Measurements from ENCODE around the gene CIAO2A.
"Not testable (repeated sequence)": the region's sequence is repeated elsewhere in the genome, so short reads cannot be mapped to it uniquely, and the experiment has no call there.

Gene CIAO2A, protein sequence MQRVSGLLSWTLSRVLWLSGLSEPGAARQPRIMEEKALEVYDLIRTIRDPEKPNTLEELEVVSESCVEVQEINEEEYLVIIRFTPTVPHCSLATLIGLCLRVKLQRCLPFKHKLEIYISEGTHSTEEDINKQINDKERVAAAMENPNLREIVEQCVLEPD

DNA sequence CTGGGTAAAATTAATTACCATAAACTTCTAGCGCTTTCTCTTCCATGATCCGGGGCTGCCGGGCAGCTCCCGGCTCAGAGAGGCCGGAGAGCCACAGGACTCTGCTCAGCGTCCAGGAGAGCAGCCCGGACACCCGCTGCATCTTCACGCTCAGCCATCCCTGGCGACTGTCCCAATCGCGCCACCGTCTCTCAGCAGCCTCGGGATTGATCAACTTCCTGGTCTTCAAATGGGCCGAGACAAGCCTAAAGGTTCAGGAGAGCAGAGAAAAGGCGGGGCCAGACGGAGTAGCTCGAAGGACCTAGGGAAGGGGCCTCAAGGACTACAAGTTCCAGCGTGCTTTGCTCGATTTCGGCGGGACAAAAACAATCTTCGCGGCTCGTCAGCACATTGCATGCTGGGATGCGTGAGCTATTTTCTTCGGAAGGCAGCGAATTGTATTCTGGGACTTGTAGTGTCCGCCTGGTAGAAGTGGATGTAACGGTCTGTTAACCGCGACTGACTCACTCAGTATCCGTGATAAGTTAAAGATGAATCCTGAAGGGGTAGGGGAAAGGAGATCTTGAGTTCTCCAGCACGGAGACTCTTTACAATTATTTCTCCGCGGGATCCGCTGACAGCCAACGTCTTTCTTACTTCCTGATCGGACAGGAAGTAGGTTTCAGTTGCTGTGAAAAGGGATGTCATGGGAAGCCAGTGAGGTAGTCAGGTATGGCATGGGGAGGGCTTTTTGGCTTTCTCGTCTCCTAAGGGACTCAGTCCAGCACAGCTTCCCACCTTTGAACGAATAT, at the start of gene CIAO2A:
TSS of gene CIAO2A (minus strand) at position 212 of the 791 bp plus-strand sequence. CDS start at position 142, 70 bp downstream.
- peak; percentile 98 for DNase-seq

DNA sequence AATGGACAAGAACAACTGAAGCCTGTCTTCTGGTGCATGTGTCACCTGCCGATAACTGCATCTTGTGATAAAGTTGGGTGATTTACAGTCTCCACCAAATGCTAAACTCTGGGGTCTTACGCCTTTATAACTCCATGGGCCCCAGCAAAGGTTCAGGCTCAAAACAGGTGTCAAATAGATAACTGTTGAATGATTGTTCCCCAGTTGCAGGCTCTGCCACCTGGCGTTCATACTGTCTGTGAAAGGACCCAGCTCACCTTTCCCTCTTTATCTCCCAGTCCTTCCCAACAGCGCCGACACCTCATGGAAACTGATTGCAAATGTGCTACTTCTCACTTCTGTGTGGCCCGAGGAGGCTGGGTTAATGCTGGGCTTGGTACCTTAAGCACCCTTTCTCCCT, 49.6 kb upstream of the CIAO2A start:
- DNase-seq: no peak

DNA sequence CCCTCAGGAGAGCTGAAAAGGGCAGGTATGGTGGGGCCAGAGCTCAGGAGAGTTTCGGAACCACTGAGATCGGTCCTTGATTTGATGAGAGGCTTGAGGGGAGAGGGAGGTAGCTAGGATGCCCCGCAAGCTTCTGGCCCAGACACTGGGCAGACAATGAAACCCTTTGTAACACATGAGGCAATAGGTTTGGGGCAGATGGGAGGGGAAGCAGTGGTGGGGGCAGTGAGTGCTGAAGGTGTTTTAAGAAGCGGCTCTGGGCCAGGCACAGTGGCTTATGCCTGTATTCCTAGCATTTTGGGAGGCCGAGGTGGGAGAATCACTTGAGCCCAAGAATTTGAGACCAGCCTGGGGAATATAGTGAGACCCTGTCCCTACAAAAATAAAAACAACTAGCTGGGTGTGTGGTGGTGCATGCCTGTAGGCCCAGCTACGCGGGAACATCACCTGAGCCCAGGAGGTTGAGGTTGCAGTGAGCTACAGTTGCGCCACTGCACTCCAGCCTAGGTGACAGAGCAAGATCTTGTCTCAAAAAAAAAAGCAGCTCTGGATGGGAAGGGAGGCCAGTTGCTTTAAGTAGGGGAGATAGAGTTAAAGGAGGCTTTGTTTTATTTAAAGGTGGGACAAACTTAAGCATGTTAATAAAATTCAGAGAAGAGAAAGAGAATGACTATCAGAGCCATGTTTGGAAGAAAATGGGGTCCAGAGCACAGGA, 48.3 kb upstream of the CIAO2A start:
- no peak for DNase-seq

DNA sequence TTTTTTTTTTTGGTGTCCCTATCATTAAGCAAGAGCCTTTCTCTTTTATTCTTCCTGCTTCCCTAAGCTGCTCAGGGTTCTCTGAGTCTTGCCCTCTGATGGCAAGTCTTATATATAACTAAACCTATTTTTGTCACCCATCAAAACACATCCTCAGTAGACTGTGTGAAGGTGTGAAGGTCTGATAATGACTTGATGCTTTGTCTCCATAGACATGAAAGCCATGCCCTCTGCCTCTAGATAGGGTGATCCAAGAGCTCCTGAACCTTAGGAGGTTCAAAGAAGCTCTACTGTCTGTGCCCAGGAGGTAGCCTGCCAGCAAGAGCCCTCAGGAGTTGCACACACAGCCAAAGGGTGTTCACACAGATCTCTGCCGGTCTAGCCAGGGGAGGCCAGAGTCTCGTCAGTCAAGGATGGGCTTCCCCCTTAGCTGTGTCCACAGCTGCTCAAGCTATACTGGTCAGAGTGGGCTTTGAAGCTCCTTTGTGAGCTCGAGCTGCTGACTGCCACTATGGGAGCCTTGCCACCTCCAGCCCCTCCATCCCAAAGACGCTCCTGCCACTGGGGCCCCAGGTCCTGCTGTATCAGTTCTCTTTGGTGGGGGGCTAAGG, 44.8 kb upstream of the CIAO2A start:
- DNase-seq: no peak

DNA sequence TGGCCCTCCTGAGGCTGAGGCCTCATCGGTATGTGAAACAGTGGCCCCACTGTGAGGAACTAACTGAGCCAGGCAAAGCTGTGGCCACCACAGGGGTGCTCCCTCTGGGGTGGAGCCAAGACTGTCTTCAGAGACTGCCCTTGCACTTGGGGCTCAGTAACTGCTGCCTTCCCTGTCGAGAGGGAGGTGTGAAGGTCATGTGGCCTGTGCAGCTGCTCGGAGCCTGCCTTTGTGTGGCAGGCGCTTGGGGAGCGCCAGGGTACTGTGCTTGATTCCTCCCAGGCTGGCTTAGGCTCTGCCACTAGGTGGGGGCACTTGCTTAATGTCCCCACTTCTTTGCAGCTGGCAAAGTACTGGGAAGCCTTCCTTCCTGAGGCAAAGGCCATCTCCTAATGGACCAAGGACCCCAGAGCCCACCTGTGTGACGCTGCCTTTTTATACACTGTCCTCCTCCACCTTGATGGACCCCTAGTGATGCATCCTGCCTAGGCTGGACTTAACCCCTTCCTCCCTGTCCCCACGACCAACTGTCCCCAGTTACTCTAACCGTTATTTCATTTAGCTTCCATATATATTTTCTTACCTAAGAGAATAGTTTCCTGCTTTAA, 43.7 kb upstream of the CIAO2A start:
- DNase-seq: no peak

DNA sequence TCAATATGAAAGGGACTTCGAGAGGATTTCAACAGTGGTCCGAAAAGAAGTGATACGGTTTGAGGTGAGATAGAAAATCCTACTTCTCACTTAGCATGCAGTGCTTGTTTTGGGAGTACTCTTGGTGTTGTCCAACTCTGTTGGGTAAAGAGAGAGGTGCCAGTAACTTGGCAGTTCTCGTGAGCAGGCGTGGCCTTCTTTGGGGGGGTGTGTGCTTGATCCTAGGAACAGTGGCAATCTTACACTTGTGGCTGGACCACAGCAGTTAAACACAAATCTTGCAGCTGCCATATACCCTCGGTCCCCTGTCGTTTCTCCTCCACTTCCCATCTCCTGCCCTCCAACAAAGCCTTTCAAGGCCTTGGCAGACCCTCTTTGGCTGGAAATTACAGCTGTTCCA, 42.7 kb upstream of the CIAO2A start:
- DNase-seq: no peak

DNA sequence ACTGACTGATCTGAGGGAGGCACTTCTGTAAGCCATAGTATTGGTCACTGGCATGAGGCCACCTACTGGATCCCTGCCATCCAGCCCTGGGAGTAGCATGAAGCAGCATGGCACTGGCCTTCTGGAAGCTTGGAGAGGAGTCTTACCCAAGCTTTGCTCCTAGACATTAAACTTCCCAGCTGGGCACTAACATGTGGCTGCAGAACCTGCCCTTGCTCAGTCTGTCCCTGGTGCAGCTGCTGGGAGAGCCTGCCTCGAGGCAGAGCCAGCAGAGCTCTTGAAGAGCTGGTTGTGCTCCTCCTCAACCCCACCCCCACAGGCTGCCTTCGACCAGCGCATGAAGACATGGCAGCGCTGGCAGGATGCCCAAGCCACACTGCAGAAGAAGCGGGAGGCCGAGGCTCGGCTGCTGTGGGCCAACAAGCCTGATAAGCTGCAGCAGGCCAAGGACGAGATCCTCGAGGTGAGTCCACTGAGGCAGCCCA, 40.7 kb upstream of the CIAO2A start:
- no peak for DNase-seq

DNA sequence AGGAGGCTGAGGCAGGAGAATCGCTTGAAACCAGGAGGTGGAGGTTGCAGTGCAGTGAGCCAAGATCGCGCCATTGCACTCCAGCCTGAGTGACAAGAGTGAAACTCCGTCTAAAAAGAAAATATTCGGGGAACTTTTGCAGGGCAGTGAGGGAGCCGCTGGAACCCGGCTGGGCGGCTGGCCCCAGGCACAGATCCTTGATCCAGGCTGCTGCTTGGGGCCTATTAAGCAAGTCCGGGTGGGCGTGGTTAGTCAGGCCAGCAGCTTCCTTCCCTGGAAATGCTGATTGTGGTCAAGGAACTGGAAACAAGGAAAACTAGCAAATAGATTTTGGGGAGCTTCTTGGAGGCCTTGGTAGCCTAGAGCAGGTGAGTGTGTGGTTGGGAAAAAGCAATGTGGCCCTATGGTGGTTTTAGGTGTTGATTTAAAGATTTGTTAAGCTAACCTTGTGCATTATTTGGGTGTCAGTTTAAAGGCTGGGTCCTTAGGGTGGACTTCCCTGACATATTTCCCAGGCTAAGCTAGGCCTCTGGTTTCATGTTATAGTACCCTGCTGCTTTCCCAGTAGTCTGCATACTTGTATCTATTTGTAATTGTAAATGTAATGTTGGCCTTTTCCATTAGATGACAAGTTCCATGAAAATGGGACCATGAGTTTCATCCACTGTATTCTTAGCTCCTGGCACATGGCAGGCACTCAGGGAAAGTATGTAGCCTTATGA, 40.1 kb upstream of the CIAO2A start:
- no peak for DNase-seq

DNA sequence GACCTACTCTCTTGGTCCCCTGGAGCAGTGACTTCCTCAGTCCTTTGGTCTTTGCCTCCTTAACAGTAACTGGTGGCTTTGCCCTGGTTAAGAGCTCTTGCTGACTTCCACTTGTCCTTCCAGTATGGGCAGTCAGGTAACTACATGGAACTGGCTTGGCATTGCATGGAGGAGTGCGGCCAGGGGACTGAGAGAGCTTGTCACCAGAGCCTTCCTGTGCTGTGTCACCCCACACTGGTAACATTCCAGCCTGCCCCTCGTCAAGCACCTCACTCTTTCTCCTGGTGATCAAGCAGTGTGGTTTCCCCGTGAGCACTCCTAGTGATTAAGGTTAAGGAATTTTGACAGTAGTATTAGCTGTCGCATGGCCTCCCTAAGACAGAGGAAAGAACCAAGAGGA, 38.6 kb upstream of the CIAO2A start:
- DNase-seq: no peak

DNA sequence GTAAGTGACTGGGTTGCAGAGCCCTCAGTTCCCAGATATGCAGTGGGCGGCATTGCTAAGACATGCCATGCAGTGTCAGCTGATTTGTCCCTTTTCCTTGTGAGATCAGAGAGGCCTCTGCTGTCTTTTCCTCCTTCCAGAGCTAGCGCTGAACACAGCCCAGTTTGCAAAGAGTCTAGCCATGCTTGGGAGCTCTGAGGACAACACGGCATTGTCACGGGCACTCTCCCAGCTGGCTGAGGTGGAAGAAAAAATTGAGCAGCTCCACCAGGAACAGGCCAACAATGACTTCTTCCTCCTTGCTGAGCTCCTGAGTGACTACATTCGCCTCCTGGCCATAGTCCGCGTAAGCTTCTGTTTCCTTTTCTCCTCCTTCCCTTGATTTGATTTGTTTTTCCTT, 37.9 kb upstream of the CIAO2A start:
- DNase-seq: no peak

DNA sequence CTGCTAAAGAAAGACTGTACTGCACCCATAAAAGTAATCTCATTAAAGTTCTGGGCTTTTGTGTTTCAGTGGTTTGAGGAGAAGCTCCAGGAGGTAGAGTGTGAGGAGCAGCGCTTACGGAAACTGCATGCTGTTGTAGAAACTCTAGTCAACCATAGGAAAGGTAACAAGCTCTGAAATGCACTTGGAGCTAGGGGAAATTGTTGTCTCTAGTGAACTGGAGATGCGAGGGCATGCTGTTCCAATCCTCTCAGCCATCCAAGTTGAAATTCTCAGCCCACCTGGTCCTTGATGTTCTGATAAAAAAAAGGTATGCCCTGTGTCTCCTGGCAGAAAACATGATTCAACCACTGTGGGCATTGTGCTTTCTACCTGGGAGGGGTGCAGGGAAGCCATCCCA, 36.5 kb upstream of the CIAO2A start:
- no peak for DNase-seq

DNA sequence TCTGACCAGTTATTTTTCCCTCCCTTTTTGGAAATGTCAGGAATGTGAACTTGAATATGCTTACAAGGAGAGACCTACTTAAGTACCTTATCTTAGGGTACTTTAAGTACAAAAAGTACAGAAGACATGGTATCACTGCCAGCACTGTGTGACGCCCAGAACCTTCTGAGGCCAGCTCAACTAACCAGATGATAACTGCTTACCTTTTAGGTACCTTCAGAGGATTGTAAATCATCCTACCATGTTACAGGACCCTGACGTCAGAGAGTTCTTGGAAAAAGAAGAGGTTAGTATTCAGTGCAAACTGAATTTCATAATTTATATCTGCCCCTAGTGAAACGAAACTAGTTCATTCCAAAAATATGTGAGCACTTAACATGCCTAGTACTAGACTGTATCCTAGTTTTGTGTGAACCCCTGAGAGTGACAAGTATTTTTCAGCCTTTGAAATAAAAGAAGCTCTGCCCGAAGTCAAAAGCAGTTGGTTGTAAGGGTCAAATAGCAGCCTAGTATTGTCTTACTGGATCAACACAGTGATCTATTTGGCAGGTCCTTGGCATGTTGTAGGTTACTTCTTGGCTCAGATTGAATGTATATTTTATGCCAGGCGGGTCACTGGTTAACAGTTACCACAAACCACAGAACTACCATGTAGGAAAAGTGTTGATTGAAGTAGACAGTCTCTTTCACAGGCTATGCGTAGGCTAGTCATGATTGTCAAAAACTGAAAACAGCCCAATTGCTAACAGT, 34.1 kb upstream of the CIAO2A start:
- DNase-seq: no peak

DNA sequence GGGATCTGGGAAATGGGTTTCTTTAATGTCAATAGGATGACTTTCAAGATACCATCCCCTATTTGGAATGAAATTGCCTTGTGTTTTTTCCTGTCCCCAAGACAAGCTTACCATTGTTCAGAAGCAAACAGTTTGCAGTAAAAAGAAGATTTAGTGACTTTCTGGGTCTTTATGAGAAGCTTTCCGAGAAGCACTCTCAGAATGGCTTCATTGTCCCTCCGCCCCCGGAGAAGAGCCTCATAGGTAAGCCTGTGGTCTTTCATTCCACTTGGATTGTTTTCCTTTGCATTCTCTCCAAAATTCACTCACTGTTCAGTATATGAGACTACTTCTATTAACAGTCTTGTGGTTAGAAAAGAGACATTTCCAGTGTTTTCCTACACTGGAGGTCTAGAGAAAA, 32.3 kb upstream of the CIAO2A start:
- DNase-seq: no peak

DNA sequence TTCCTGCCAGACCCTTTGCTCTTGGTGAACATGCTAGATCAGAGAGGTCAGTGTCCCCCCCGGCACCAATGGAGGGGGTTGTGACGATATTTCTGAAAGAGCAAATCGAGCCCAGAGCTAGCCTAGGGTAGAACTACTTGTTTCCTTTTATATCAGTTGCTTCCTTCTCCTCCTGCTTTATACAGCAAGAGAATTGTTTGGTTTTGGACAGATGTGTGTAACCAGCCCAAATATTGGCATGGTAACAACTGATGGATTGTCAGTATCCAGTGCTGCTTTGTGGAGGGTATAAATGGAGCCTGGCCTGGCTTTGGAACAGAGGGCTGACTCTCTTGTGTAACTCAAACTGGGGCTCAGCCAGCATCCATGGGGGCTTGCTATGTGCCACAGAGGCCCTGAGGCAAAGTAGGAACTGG, 29.3 kb upstream of the CIAO2A start:
- DNase-seq: no peak

DNA sequence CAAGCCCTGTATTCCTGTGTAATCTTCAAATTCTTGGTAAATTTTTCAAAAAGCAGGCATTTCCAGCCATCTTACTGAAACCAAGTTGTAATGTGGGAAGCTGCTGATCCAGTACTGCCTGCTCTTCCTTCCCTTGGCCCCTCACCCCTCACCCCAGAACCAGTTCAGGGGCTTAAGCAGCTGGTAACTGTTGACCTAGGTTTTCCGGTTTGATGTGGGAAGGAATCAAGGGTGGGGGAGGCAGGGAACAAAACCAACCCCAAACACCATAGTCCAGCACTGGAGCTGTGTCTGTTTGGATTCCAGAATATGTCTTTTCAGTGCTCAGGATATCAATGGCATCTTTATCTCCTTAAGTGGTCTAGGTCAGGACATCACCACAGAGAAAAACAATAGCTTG, 28.8 kb upstream of the CIAO2A start:
- no peak for DNase-seq

DNA sequence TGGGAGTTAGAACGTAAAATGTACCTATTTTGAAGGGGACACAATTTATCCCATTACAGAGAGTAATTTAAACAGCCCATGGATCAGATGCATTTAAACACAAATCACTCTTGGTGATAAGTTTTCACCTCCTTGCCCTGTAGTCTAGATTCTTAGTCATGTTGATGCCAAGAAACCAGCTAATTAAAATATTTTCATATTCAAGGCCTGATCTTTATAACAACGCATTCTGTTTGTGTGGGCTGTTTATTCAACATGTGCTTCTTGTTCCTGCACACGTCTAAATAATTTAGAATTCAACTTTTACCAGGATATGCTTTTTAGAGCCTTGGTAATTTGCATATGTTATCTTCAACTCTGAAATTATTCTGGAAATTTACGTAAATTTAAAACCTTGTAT, 28.0 kb upstream of the CIAO2A start:
- no peak for DNase-seq

DNA sequence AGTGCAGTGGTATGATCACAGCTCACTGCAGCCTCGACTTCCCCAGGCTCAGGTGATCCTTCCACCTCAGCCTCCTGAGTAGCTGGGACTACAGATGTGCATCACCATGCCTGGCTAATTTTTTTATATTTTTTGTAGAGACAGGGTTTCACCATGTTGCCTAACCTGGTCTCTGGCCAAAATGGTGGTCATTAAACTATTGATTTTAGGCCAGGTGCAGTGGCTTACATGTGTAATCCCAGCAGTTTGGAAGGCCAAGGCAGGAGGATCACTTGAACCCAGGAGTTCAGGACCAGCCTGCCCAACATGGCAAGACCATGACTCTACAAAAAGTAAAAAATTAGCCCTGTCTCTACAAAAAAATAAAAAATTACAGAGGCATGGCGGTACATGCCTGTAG, 26.7 kb upstream of the CIAO2A start:
- not testable (repeated sequence) for DNase-seq

DNA sequence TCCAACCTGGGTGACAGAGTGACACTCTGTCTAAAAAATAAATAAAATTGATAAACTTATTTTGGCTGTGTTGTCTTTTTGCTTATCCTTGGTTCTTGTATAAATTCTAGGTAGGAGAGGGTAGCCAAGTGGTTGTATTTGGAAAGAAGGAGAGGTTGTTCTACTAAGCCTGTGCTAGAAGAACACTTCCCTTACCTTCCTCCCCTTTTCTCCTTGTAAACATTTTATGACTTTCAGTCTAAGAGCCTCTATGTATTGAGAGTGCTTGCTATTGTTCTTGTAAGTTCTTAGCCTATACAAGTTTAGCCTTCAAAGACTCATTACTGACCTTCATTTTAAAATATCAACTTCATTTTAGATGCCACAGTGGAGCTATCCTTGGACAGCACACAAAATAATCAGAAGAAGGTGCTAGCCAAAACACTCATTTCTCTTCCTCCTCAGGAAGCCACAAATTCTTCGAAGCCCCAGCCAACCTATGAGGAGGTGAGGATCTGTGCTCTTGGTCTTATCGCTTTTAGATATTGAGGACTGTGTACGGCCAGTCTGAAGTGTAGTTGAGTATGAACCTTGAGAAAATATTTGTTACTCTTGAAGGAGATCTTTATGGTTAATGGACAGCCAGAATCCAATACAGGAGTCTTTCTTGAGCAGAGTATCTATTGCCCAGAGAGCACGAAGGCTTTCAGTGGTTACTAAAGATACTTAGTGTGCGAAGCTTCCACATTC, 24.3 kb upstream of the CIAO2A start:
- DNase-seq: no peak

DNA sequence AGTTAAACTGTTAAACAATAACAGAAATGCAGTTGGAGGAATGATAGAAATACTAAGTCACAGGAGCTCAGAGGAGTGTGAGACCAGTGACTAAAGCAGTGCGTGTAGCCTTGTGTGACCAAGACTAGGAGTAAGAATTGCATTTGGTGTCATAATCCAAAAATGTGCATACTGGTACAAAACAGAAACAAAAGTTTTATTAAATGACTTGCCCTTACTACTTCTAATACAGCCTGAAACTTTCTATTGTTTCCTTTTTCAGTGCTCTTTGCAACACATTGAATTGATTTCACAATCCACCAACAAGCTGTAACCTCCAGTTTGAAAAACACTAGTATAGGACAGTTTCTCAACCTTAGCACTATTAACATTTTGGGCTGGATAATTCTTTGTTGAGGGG, 19.3 kb upstream of the CIAO2A start:
- DNase-seq: no peak

DNA sequence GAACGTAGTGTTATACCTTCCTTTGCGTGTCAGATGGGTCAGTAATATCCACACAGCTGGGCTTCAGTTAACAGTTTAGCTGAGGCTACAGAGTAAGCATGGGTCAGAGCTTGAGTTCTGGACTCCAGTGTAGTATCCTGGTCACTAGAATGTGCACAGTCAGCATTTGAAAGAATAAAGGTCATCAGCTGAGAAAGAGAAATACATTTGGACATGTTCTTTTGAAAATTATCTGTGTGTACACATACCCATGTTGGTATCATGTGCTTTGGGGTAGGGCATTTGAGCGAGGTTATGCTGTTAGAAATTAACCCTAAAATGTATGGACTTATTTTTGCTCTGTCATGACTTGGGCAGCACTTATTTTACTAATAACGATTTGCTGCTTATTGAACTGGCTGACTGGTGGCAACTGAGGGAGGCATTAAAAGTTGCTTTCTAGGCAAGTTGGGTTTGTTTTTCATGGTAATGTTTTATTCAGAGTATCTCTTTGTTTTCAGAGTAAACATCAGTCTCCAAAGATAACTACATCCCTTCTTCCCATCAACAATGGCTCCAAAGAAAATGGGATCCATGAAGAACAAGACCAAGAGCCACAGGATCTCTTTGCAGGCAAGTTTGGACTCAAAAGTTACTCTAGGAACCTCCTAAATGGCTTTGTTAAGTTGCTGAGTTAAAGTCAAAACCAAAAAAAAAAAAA, 18.6 kb upstream of the CIAO2A start:
- DNase-seq: no peak
